ENCODE results near the gene FHIT.

FHIT gene

DNA sequence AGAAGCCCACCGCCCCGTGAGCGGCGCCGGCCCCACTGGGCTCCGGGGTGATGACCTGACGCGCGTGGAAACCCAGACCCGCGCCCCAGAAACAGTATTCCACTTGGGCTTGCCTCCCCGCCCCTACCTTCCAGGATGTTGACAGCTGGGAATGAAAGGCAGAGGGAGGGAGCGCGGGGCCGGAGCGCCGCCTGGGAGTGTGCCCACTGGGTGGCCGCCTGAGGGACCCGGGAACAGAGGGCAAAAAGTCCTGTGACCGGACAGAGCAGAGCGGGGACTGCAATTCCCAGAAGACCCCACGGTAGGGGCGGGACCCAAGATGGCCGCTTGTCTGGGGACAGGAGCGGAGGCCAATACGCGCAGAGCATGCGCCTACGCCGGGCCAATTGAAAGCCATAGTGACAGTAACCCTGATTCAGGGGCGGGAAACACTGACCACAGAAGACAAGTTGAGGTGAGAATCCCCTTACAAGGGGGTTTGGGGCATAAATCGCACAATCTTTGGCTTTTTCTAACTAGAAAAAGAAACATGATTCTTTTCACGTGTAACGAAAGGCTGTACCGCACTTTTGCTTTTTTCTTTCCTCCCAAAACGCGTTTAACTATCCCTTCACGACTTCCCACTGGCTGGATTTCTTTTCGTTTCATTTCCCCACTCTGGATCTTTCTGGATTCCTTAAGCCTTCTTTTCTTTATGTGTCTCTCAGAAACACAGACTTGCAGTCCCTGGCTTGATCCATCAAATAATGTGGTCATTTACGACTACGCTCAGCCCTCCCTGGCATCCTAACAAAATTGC, at the start of gene FHIT:
Gene FHIT (minus strand): TSS at position 279 of the 799 bp plus-strand sequence.
- peak; percentile 90 for DNase-seq

DNA sequence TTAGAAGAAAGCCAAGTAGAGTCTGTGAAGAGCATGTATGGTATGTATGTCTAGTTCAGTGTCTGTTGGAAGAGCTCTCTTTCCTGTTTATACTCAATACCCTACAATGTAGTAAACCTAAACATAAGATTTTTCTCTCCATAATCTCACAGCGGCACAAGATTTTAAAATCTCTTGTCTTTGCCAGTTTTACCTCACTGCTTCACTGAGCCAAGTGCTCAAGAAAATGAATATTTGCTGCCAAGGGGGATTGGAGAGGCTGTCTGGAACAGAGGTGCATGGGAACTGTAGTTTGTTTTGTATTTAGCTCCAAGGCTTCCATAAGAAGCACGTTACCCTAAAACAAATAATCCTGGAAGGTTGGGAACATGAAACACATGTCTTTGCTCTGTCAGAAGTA, 49.5 kb upstream of the FHIT start:
- no peak for DNase-seq

DNA sequence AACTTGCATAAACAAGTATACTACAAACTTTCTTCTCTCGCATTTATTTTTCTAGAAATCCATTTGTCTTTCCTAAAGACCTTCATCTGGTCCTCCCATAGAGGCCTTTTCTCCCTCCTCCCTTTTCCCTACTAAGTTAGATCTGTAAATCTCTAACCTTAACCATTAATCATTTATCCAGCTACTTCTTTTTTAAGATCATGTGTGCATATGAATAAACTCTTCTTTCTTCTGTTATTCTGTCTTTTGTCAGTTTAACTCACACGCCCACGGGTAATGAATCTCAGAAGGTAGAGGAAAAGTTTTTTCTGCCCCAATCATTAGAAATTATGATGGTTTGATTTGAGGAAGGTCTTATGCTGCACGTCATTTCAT, 48.7 kb upstream of the FHIT start:
- DNase-seq, result no peak

DNA sequence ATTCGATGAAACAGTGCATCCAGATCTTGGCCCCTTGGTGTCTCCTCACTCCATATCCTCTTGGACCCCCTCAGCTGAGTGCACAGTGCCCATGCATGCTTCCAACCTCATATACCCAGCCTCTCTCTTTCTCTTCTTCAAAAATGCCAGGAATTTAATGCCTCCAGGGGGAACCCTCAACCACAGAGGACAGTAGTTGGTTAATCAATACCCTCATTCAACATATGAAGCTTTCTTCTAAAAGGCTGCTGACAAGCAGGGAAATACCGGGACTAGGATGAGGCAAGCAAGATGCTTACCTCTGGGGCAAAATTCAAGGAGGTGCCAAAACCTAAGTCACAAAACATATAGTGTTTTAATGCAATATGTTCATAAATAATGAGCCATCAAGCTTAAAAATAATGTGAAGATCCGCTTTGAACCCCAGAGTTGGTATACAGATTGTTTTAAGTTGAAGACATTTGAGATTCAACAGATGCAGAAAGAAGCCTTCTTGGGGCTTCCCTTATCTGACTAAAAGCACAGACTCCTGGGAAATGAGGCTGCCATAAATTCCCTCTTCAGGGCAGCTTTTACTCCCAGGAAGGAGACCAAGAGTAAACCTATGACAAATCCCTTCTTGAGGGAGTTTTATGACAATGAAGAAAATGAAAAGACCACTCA, 48.2 kb upstream of the FHIT start:
- no peak for DNase-seq

DNA sequence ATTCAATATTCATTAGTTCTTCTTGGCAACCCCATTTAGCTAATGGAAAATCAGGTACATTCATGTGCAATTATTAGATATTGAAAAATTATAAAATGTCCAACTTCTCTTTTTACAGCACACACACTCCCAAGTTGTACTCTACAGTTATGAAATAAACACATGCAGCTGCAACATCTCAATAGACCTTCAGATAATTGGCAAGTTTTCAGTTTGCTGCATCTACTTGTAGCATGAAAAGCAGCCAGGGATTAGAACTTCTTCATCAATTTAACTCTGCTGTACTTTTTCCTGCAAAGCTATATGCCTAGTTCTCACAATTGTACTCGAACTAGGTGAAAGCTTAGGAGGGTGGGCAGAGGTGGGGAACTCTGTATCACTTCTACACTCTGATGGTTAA, 46.6 kb upstream of the FHIT start:
- no peak for DNase-seq

DNA sequence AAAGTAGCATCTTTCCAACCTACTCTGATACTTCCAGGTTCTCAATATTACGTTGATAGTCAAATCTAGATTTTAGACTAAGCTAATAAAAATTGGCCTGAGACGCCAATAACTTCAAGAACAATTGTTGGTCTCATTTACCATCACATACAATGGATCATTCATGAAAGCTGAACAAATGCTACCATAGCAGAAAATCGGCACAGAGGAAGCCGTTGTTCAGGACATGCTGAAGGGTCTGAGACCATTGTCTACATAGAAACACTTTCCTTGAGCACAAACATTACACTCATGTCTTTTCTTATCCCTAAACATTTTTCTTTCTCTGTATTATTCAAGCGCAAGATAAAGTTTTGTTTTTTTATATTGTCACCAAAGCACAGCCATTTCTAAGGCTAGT, 37.2 kb upstream of the FHIT start:
- no peak for DNase-seq

DNA sequence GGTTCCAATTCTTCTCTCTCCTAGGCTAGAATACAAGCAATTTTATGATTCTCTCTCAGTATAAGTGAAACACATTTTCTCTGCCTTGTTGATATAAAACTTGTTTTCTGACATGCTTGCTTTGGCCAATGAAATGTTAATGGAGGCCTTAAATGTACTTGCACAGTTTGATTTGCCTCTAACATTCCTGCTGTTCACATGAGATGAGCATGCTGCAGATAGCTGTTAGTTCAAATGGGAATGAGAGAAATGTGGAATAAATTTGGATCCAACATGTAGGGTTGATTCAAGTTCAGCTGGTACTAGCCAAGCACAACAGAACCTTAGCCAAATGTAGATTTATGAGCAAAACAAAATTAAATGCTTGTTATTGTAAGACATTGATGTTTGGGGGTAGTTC, 32.6 kb upstream of the FHIT start:
- no peak for DNase-seq

DNA sequence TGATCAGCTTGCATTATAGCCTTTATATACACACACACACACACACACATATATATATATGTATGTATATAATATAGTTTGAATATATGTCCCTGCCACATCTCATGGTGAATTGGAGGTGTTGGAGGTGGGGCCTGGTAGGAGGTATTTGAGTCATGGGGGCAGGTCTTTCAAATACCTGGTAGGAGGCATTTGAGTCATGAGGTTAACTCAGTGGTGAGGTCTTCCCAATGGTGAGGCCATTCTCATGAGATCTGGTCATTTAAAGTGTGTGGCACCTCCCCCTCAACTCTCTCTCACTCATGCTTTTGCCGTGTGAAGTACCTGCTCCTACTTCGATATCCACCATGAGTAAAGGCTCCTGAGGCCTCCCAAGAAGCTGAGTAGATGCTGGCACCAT, 27.5 kb upstream of the FHIT start:
- no peak for DNase-seq

DNA sequence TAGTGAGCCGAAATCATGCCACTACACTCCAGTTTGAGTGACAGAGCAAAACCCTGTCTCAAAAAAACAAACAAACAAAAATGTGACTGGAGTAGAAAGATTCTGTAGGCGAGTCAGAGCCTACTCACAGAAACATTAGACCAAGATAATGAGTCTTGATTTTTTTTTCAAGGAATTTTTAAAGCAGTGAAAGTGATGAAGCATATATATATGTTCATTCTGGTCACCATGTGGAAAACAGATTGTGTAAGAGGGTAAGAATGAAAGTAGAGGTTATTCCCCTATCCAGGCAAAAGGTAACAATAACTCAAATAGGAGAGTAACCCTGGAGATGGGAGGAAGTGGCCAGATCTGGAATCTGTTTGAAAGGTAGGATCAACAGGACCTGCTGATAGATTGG, 26.2 kb upstream of the FHIT start:
- DNase-seq, result no peak

DNA sequence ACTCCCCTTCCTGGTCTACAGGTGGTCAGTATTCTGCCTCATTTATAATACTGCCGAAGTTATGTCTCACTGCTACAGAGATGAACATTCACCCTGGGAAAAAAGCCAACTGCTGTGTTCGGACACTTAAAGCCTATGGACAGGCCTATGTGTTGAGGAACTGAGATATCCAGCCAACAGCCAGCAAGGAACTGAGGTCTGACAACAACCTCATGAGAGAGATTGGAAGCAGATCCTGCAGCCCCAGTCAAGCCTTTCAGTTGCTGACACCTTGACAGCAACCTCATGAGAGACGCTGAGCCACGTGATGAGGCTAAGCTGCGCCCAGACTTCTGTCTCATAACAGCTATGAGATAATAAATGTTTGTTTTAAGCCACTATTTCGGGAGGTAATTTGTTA, 18.2 kb upstream of the FHIT start:
- no peak for DNase-seq

DNA sequence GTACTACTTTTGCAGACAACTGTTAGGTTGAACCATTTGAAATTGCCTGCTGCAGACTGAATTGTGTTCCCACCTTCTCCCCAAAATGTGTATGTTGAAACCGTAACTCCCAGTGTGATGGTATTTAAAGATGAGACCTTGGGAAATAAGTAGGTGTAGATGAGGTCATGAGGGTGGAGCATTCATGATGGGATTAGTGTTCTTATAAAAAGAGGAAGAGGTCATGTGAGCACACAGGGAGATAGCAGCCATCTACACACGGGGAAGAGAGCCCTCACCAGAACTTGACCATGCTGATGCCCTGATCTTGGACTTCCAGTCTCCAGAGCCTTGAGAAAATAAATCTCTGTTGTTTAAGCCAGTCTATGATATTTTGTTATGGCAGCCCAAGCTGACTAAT, 17.4 kb upstream of the FHIT start:
- no peak for DNase-seq

DNA sequence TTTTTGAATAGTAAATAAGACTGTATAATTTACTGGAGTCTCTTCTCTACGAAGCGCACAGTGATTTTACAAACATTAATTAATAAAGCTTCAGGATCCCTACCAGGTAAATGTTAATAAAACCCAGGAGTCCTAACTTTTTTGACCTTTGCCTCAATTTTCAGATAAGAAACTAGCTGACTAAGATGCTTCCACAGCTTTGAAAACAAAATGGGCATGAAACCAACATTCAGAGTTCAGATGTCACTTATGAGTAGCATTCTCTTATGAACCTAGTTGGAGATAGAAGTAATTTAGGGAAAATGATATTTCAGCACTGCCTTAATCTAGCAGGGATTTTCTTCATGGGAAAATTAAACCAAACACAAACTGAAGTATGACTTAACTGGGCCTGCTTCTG, 13.0 kb upstream of the FHIT start:
- DNase-seq, result no peak

DNA sequence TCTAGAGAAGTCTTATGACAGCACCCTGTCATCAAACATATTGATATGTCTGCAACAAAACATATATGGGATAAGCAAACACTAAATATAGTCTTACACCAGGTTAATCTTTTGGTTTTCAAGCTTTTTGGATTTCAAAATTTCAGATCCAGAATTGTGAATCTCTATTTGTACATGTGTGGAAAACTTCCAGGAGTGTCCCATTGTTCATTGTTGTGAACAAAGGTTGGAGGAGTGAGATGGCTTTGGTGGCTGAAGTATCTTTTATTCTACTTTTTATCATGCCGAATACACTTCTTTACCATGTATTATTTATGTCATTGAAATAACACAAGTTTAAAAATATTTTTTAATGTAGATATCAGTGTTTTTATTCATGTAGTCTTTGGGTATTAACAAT, 5.9 kb upstream of the FHIT start:
- no peak for DNase-seq

DNA sequence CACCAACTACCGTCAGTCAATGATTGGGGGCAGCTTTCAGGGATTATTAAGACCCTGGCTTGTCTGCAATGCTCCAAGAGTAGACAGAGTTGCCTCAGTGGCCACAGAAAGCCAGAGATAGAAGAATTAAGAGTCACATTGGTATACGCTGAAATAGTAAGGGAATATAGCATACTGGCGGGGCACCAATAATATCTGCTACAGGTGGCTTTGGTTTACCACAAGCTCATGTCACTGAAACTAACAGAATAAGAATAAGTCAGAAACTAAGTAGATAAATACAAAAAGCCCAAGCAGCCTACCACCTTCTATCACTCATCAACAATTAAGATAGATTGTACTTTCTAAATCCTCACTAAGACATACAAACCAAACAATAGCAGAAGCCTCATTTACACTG, 2.5 kb upstream of the FHIT start:
- DNase-seq, result no peak

DNA sequence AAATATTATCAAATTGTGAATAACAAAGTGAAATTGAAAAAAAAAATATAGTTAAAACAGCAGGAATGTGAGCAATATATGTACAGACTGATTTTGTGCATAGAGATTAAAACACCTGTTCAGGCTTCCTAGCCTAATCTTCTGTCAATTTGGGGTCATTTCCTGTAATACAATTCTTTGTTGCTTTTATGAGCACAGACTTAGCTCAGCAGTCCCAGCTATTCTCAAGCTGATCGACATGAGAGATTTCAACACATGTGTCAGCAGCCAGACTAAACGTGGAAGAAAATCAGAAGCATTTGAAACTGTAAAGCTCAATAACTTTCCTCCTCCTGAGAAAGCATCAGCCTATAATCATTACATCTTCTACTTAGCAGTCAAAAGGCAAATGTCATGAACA, 1.6 kb upstream of the FHIT start:
- no peak for DNase-seq

DNA sequence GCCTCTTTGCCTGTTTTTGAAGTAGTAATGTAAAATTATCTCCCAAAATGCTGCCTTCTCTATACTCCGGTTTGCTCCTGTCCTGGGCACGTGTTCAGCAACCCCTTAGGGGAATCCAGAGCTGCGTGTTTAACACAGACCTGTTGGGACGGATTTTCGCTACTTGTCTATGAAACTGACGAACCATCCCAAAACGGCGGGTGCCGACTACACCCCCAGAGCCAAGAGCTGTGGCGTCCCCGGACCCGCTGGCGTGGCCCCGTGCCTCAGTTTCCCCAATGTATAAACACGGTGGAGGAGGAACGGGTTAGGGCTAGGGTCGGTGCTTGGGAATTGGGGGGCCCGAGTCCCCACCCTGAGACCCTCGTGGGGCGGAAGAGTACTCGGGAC, 473 bp downstream of the FHIT start:
- no peak for DNase-seq

DNA sequence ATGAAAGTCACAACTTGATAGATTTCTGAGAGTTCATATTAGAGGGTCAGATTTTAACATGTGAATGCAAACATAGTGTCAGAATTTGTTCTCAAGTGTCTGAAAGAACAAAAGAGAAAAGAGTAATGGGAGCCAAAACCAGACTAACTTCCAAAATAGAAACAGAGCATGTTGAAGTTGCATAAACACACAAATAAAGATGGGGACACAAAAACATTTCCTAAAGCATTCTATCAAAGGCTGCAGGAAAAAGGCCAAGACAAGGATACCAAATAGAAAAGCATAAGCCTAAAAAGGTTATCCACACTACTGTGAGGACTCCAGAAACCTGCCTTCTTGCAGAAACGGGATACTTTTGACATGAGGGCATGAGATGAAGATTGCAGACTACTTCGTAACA, 2.8 kb downstream of the FHIT start:
- no peak for DNase-seq

DNA sequence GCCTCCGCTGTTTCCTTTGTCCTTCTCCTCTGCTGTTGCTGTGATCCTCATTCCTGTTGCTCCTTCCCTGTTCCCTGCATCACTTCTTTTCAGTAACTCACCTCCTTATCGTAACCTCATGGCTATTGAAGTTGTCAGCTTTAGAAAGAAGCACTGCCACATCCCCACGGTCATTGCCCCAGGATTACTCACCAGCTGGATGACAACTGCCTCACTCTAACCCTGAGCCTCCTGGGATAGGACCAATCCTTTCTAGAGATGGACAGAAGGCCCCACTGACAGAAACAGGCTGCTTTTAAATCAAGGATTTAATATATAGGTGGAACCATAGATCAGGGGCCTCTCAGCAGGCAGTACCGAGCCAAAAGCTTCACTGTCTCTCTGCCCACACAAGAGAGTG, 4.1 kb downstream of the FHIT start:
- DNase-seq, result no peak

DNA sequence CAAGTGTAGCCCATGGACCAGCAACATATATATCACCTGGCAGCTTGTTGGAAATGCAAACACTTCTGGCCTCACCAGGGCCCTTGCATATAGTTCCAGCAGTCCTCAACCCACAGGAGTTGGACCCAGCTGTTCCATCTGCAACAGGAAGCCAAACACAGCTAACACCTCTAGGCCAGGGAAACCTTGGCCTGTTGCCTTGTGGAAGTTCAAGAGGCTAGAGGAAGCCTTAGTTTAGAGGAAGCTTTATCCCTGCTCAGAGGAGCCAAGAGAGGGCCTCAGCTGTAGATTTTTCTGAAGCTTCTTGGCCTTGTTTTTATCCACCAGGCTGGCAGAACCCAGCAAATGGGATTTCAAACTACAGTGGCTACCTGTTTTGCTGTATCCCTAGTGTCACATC, 11.4 kb downstream of the FHIT start:
- no peak for DNase-seq

DNA sequence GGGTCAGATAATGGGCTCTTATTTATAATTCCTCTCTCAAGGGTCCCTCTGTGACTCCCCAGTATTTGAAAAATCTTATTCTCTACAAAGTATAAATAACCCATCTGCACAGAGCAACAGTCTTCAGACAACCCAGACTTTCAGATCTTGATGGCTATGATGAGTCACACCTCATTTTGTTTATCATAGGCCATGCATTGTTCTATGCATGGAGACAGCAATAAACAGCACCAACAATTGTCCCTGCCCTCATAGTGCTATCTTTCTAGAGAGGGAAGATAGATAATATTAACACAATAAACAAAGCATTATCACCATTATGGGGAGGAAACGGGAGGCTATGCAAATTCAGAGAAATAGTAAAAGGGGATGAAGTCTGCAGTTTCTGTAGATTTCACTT, 13.4 kb downstream of the FHIT start:
- no peak for DNase-seq

DNA sequence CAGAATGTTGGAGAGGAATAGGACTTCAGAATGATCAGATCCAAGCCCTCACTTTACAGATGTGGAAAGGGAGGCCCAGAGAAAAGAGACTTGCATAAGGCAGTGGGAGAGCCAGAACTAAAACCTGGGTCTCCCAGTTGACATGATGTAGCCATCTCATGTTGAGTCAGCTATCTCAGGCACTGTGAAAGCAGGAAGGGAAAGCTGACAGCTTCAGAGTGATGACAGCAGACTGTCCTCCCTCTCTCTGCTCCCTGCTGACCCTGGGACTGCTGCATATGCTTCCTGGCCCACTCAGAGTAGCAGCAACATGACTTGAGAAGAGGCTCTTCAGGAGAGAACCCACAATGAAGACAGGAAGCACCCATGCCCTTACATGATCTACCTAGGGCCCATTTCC, 14.7 kb downstream of the FHIT start:
- DNase-seq, result no peak

DNA sequence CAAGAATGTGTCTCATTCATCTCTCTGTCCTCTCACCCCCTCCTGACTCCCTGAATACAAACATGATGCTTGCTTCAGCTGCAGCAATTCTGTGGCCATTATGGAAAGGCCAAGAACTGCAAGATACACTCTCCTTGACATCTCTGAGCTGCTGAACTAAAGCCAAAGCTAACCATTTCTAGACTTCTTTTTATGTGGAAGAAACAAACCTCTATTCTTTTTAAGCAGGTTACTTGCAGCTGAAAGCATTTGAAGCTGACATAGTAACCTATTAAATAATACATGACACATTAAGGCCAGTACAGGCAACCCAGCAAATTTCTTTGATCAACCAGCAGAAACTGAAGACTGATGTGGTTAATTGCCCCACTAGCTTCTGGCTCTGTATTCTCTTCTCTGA, 17.5 kb downstream of the FHIT start:
- no peak for DNase-seq

DNA sequence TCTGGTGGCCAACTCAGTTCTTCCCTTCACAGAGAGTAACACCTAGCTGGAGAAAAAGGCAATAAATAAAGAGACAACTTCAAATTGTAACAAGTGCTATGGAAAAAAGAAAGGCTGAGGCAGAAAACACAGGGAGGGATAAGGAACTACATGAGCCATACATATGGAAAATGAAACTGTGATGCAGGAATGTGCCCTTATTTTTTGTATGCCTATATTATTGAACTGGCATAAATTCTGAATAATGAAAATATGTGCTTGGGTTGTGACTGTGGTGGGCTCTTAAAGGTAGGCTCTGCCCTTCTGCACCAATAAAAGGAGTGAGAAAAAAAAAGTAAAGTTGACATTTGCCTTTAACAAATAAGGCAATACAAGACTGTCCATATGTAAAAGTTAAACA, 19.6 kb downstream of the FHIT start:
- no peak for DNase-seq

DNA sequence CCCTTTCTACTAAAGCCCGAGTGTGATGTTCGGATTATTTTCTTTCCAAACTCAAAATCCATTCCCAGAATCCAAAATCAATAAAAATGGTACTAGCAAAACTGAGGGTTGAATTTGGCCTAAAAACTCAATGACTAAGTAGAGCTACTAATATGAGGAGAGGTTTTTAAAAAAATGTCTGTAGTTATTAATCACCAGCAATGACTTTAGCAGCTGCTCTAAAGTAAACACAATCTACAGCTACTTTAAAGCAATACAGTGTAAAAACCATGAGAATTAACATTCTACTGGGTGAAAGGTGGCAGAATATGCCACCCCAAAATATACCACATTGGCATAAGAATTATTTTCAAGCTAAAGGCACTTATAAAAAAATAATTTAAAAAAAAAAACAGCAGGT, 23.5 kb downstream of the FHIT start:
- DNase-seq, result no peak

DNA sequence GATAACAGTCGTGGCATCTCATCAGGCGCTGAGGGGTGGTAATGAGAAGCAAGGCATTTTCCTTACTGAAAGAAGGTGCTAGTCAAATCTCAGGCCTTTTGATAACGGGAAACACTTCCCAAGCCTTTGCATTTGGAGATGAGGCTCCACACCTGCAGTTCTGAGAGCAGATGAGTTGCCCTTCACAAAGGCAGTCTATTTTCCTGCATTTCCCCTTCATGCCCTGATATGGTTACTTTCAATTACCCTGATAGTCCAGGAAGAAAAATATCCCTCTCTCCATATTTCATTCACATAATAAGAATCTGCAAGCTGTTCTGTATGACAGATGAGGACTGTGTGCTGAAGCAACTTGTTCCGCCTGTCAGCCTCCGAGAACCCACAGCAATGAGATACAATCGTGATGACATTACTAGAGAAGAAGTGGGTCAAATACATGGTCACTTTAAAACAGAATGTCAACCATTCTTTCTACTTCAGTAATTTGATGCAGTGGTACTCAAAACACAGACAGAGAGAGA, 25.0 kb downstream of the FHIT start:
- no peak for DNase-seq

Measured in EL (cell line).